ENCODE measurements around the gene LRTM2. TPM values are rescaled to one million over a fixed set of nuclear protein-coding genes. Genes with fewer than 3 reads are reported as not detected.

Gene LRTM2
- polyA plus RNA-seq, 5 donors: 0.05 TPM; not detected in 4

- DNase-seq: no peak
These were observed 44.1 kb downstream of the LRTM2 start for GRCh38 chr12:1864456-1864855.

- DNase-seq: no peak
These were observed 44.5 kb downstream of the LRTM2 start for GRCh38 chr12:1864867-1865266.

GRCh38 chr12:1865284-1865866, 45.0 kb downstream of the LRTM2 start:
- DNase-seq: no peak

GRCh38 chr12:1869145-1869544, 48.8 kb downstream of the LRTM2 start:
- no peak for DNase-seq

- no peak for DNase-seq
These were observed 49.7 kb downstream of the LRTM2 start for GRCh38 chr12:1870086-1870485.

- DNase-seq: no peak
These were observed 50.9 kb downstream of the LRTM2 start for GRCh38 chr12:1870998-1871917.

GRCh38 chr12:1872001-1872400, 51.6 kb downstream of the LRTM2 start:
- DNase-seq: no peak

GRCh38 chr12:1872448-1872847, 52.1 kb downstream of the LRTM2 start:
- DNase-seq: no peak

GRCh38 chr12:1873531-1874510, 53.5 kb downstream of the LRTM2 start:
- no peak for DNase-seq

GRCh38 chr12:1875608-1876007, 55.2 kb downstream of the LRTM2 start:
- DNase-seq: no peak

GRCh38 chr12:1876086-1876485, 55.7 kb downstream of the LRTM2 start:
- DNase-seq: no peak

- DNase-seq: no peak
These were observed 57.0 kb downstream of the LRTM2 start for GRCh38 chr12:1877169-1877878.

- DNase-seq: no peak
These were observed 57.8 kb downstream of the LRTM2 start for GRCh38 chr12:1878214-1878613.

- DNase-seq: no peak
These were observed 58.3 kb downstream of the LRTM2 start for GRCh38 chr12:1878695-1879094.

GRCh38 chr12:1879633-1880032, 59.3 kb downstream of the LRTM2 start:
- DNase-seq: no peak

GRCh38 chr12:1880153-1880845, 59.9 kb downstream of the LRTM2 start:
- no peak for DNase-seq

- DNase-seq: no peak
These were observed 60.5 kb downstream of the LRTM2 start for GRCh38 chr12:1880876-1881275.

GRCh38 chr12:1881301-1881700, 60.9 kb downstream of the LRTM2 start:
- DNase-seq: no peak

- no peak for DNase-seq
These were observed 61.6 kb downstream of the LRTM2 start for GRCh38 chr12:1881936-1882335.

GRCh38 chr12:1882405-1882804, 62.0 kb downstream of the LRTM2 start:
- DNase-seq: no peak

Data from right lung (tissue), 5 donors.